ENCODE measurements around the gene MAST2.

DNA sequence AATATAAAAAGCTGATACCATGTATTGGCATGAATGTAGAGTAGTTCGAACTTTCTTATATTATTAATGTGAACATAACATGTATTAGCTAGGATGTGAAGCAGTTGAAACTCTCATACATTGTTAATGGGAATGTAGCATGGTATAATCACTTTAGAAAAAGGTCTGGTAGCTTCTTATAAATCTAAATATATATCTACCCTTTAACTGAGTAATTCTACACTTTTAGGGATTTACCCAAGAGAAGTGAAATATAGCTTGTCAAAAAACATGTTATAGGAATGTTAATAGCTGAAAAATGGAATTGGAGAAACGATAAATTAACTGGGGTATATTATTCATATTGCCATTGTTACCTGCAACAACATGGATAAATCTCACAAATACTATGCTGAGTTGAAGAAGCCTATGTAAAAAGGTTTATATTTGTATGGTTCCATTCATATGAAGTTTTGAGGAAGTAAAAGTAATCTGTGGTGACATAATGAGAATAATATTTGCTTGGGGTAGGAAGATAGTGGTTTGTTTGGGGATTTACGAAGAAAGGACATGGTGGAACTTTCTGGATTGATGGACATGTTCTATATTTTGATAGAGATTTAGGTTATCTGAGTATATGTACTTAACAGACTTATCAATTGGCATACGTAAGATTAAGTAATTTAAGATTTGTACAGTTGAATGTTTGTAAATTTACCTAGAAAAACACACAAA, 76.6 kb downstream of the MAST2 start:
- TF ChIP-seq SUZ12 (IDR thresholded peaks at IDR 0.05; ENCODE audit: extremely low read depth, insufficient read depth, insufficient read length) (no peak), ZNF274 (IDR thresholded peaks at IDR 0.05; ENCODE audit: low read depth, low read length) (no peak)

Measured in NT2/D1 (cell line).